D721Med (cell line): ENCODE measurements around the gene ZFYVE9.

Experiments used
- DNase-seq: peaks from one replicate; pipeline ENCODE4 v3.0.0; 2011; ENCODE audit warnings: low spot score; ENCODE audit not compliant: insufficient read length
- FAIRE-seq: peaks from 2 replicates; lab custom pipeline; 2011; peaks lifted over from hg19 to GRCh38; lab: Jason Lieb, UNC
- CTCF ChIP-seq: IDR thresholded peaks from 2 replicates; pipeline ENCODE4 v1.5.1; 2012; ENCODE audit warnings: mild to moderate bottlenecking, control low read depth; ENCODE audit not compliant: insufficient read depth; ENCODE audit errors: missing control alignments

The ZFYVE9 gene

GRCh38 chr1:52229494-52229893 is 87.6 kb downstream of the ZFYVE9 start:
- TF ChIP-seq CTCF, result no peak
- no peak for FAIRE-seq
- no peak for DNase-seq

GRCh38 chr1:52233463-52233862 is 91.6 kb downstream of the ZFYVE9 start:
- FAIRE-seq (no peak), DNase-seq (no peak)
- TF ChIP-seq CTCF, result no peak

- DNase-seq, result no peak
- no peak for FAIRE-seq
- no peak for TF ChIP-seq CTCF
Measured at GRCh38 chr1:52234014-52234413, 92.1 kb downstream of the ZFYVE9 start.

- FAIRE-seq (no peak), DNase-seq (no peak)
- TF ChIP-seq CTCF, result no peak
Measured at GRCh38 chr1:52234708-52235107, 92.8 kb downstream of the ZFYVE9 start.

- FAIRE-seq (no peak), DNase-seq (no peak)
- TF ChIP-seq CTCF, result no peak
Measured at GRCh38 chr1:52235646-52236045, 93.8 kb downstream of the ZFYVE9 start.

GRCh38 chr1:52237430-52237829 is 95.5 kb downstream of the ZFYVE9 start:
- DNase-seq (no peak), FAIRE-seq (peak; percentile 60)

GRCh38 chr1:52238474-52238873 is 96.6 kb downstream of the ZFYVE9 start:
- no peak for TF ChIP-seq CTCF
- no peak for DNase-seq
- FAIRE-seq, result peak; percentile 87

More at GRCh38 chr1:52237430-52237829, 95.5 kb downstream of the ZFYVE9 start:
- no peak for TF ChIP-seq CTCF
